Activated naive CD4-positive, alpha-beta T cell treated with anti-CD3 and anti-CD28 coated beads, Interleukin-2, amount 10 ng/mL, durations not matched to agents 7 days and 5 days (primary cell): ENCODE results near the gene ROR1.

Source experiments
- CTCF ChIA-PET: fragments of 350-600 bp; sonication (Branson Sonifier 250); formaldehyde crosslinking; loops from one replicate; lab custom pipeline; 2021; ENCODE audit warnings: antibody characterized with exemption; lab: Charles Lee
- DNase-seq: peaks from one replicate; pipeline ENCODE4 v3.0.0-alpha.2; 2020
- H3K27ac Mint-ChIP-seq: one replicate; pipeline ENCODE4 v1.8.0; 2021; ENCODE audit warnings: mild to moderate bottlenecking, moderate library complexity, mixed read lengths
- H3K27me3 Mint-ChIP-seq: one replicate; pipeline ENCODE4 v1.8.0; 2021; ENCODE audit warnings: mild to moderate bottlenecking, mixed read lengths
- H3K36me3 Mint-ChIP-seq: one replicate; pipeline ENCODE4 v1.8.0; 2021; ENCODE audit warnings: mixed read lengths
- H3K4me1 Mint-ChIP-seq: one replicate; pipeline ENCODE4 v1.8.0; 2021; ENCODE audit warnings: mixed read lengths
- H3K4me3 Mint-ChIP-seq: one replicate; pipeline ENCODE4 v1.8.0; 2021; ENCODE audit warnings: mild to moderate bottlenecking, moderate library complexity, mixed read lengths
- H3K9me3 Mint-ChIP-seq: one replicate; pipeline ENCODE4 v1.8.0; 2021; ENCODE audit warnings: mixed read lengths

ROR1 gene

GRCh38 chr1:63973005-63973419 lies 199.2 kb downstream of the ROR1 start:
- Mint-ChIP-seq H3K9me3 (no peaks in the 10 kb centered on the region), H3K27me3 (no peaks in the 10 kb centered on the region), H3K4me3 (no peak overlapping the region), H3K27ac (no peak overlapping the region), H3K36me3 (no peaks in the 10 kb centered on the region), H3K4me1 (no peaks in the 10 kb centered on the region)
- DNase-seq = no peak
- CTCF ChIA-PET = no interaction called here

GRCh38 chr1:63974966-63975365 lies 201.1 kb downstream of the ROR1 start:
- H3K27me3 Mint-ChIP-seq = no peaks in the 10 kb centered on the region
- H3K4me1 Mint-ChIP-seq = no peaks in the 10 kb centered on the region
- CTCF ChIA-PET = no interaction called here
- DNase-seq = no peak
- H3K36me3 Mint-ChIP-seq = no peaks in the 10 kb centered on the region
- H3K4me3 Mint-ChIP-seq = no peak overlapping the region
- no peaks in the 10 kb centered on the region for H3K9me3 Mint-ChIP-seq
- H3K27ac Mint-ChIP-seq = no peak overlapping the region

GRCh38 chr1:63975481-63975880 lies 201.7 kb downstream of the ROR1 start:
- H3K27me3 Mint-ChIP-seq = no peaks in the 10 kb centered on the region
- H3K4me1 Mint-ChIP-seq = no peaks in the 10 kb centered on the region
- CTCF ChIA-PET = no interaction called here
- no peak for DNase-seq
- no peak overlapping the region for H3K4me3 Mint-ChIP-seq
- H3K36me3 Mint-ChIP-seq = no peaks in the 10 kb centered on the region
- no peaks in the 10 kb centered on the region for H3K9me3 Mint-ChIP-seq
- no peak overlapping the region for H3K27ac Mint-ChIP-seq

- no peak for DNase-seq
- H3K27me3 Mint-ChIP-seq = no peaks in the 10 kb centered on the region
- H3K36me3 Mint-ChIP-seq = no peaks in the 10 kb centered on the region
- no peaks in the 10 kb centered on the region for H3K9me3 Mint-ChIP-seq
- H3K27ac Mint-ChIP-seq = no peak overlapping the region
- CTCF ChIA-PET = no interaction called here
- no peaks in the 10 kb centered on the region for H3K4me1 Mint-ChIP-seq
- no peak overlapping the region for H3K4me3 Mint-ChIP-seq
Measured at GRCh38 chr1:63976006-63976405, 202.2 kb downstream of the ROR1 start.

GRCh38 chr1:63977466-63977865 lies 203.6 kb downstream of the ROR1 start:
- H3K27ac Mint-ChIP-seq = no peak overlapping the region
- no peaks in the 10 kb centered on the region for H3K36me3 Mint-ChIP-seq
- DNase-seq = no peak
- CTCF ChIA-PET = no interaction called here
- no peak overlapping the region for H3K4me3 Mint-ChIP-seq
- peaks cover 3% of the 10 kb centered on the region for H3K27me3 Mint-ChIP-seq
- no peaks in the 10 kb centered on the region for H3K9me3 Mint-ChIP-seq
- no peaks in the 10 kb centered on the region for H3K4me1 Mint-ChIP-seq

- Mint-ChIP-seq H3K4me1 (no peaks in the 10 kb centered on the region), H3K4me3 (no peak overlapping the region), H3K27me3 (peaks cover 3% of the 10 kb centered on the region), H3K9me3 (no peaks in the 10 kb centered on the region), H3K27ac (no peak overlapping the region), H3K36me3 (no peaks in the 10 kb centered on the region)
- no peak for DNase-seq
- CTCF ChIA-PET = no interaction called here
Measured at GRCh38 chr1:63980740-63981407, 207.1 kb downstream of the ROR1 start.

GRCh38 chr1:63981408-63981773 lies 207.6 kb downstream of the ROR1 start:
- H3K4me3 Mint-ChIP-seq = no peak overlapping the region
- H3K9me3 Mint-ChIP-seq = no peaks in the 10 kb centered on the region
- no peak overlapping the region for H3K27ac Mint-ChIP-seq
- no peak for DNase-seq
- no peaks in the 10 kb centered on the region for H3K36me3 Mint-ChIP-seq
- no peaks in the 10 kb centered on the region for H3K4me1 Mint-ChIP-seq
- CTCF ChIA-PET = no interaction called here
- H3K27me3 Mint-ChIP-seq = peaks cover 5% of the 10 kb centered on the region

GRCh38 chr1:63982201-63982600 lies 208.4 kb downstream of the ROR1 start:
- Mint-ChIP-seq H3K4me3 (no peak overlapping the region), H3K9me3 (no peaks in the 10 kb centered on the region), H3K27ac (no peak overlapping the region), H3K4me1 (no peaks in the 10 kb centered on the region), H3K27me3 (peaks cover 9% of the 10 kb centered on the region), H3K36me3 (no peaks in the 10 kb centered on the region)
- DNase-seq = no peak
- CTCF ChIA-PET = no interaction called here

- no peak overlapping the region for H3K4me3 Mint-ChIP-seq
- H3K27me3 Mint-ChIP-seq = peaks cover 9% of the 10 kb centered on the region
- CTCF ChIA-PET = no interaction called here
- H3K36me3 Mint-ChIP-seq = no peaks in the 10 kb centered on the region
- H3K27ac Mint-ChIP-seq = no peak overlapping the region
- no peaks in the 10 kb centered on the region for H3K4me1 Mint-ChIP-seq
- H3K9me3 Mint-ChIP-seq = no peaks in the 10 kb centered on the region
- DNase-seq = no peak
Measured at GRCh38 chr1:63983391-63984256, 209.8 kb downstream of the ROR1 start.

GRCh38 chr1:63984257-63984929 lies 210.6 kb downstream of the ROR1 start:
- Mint-ChIP-seq H3K4me3 (no peak overlapping the region), H3K27me3 (peaks cover 9% of the 10 kb centered on the region), H3K4me1 (no peaks in the 10 kb centered on the region), H3K36me3 (no peaks in the 10 kb centered on the region), H3K27ac (no peak overlapping the region), H3K9me3 (no peaks in the 10 kb centered on the region)
- CTCF ChIA-PET = interaction anchor here (0.8 kb wide), 1 partner anchor 153 kb away, joined by 3 read pairs; no protein-coding TSS in a partner anchor
- DNase-seq = no peak

GRCh38 chr1:63984930-63985290 lies 211.1 kb downstream of the ROR1 start:
- H3K4me3 Mint-ChIP-seq = no peak overlapping the region
- no peaks in the 10 kb centered on the region for H3K36me3 Mint-ChIP-seq
- peaks cover 12% of the 10 kb centered on the region for H3K27me3 Mint-ChIP-seq
- no peak for DNase-seq
- H3K9me3 Mint-ChIP-seq = no peaks in the 10 kb centered on the region
- no peaks in the 10 kb centered on the region for H3K4me1 Mint-ChIP-seq
- CTCF ChIA-PET = interaction anchor here (0.8 kb wide), 1 partner anchor 153 kb away, joined by 3 read pairs; no protein-coding TSS in a partner anchor
- no peak overlapping the region for H3K27ac Mint-ChIP-seq

GRCh38 chr1:63987014-63987627 lies 213.3 kb downstream of the ROR1 start:
- Mint-ChIP-seq H3K36me3 (no peaks in the 10 kb centered on the region), H3K27me3 (peaks cover 11% of the 10 kb centered on the region), H3K4me3 (no peak overlapping the region), H3K27ac (no peak overlapping the region), H3K9me3 (no peaks in the 10 kb centered on the region), H3K4me1 (no peaks in the 10 kb centered on the region)
- CTCF ChIA-PET = no interaction called here
- no peak for DNase-seq

- H3K4me1 Mint-ChIP-seq = no peaks in the 10 kb centered on the region
- CTCF ChIA-PET = no interaction called here
- DNase-seq = no peak
Measured at GRCh38 chr1:63987628-63988024, 213.8 kb downstream of the ROR1 start.

GRCh38 chr1:63988941-63989340 lies 215.1 kb downstream of the ROR1 start:
- Mint-ChIP-seq H3K27me3 (peaks cover 11% of the 10 kb centered on the region), H3K9me3 (no peaks in the 10 kb centered on the region), H3K4me1 (no peaks in the 10 kb centered on the region), H3K36me3 (no peaks in the 10 kb centered on the region), H3K27ac (no peak overlapping the region), H3K4me3 (no peak overlapping the region)
- no peak for DNase-seq
- CTCF ChIA-PET = no interaction called here

More at GRCh38 chr1:63987628-63988024, 213.8 kb downstream of the ROR1 start:
- Mint-ChIP-seq H3K4me3 (no peak overlapping the region), H3K27me3 (peaks cover 11% of the 10 kb centered on the region), H3K36me3 (no peaks in the 10 kb centered on the region), H3K27ac (no peak overlapping the region), H3K9me3 (no peaks in the 10 kb centered on the region)
